DMS53 treated with DMSO at 0.1 percent for 48 hours (cell line): ENCODE data around the gene MAN2B2.
A peak's percentile ranks its signal among the peaks of the same experiment; 100 is the strongest.
"Not testable (repeated sequence)": the region's sequence is repeated elsewhere in the genome, so short reads cannot be mapped to it uniquely, and the experiment has no call there.

Source experiments
- DNase-seq: peaks from one replicate; lab custom pipeline; 2025; ENCODE audit not compliant: unreplicated experiment; lab: John Stamatoyannopoulos, UW

MAN2B2 gene

DNA sequence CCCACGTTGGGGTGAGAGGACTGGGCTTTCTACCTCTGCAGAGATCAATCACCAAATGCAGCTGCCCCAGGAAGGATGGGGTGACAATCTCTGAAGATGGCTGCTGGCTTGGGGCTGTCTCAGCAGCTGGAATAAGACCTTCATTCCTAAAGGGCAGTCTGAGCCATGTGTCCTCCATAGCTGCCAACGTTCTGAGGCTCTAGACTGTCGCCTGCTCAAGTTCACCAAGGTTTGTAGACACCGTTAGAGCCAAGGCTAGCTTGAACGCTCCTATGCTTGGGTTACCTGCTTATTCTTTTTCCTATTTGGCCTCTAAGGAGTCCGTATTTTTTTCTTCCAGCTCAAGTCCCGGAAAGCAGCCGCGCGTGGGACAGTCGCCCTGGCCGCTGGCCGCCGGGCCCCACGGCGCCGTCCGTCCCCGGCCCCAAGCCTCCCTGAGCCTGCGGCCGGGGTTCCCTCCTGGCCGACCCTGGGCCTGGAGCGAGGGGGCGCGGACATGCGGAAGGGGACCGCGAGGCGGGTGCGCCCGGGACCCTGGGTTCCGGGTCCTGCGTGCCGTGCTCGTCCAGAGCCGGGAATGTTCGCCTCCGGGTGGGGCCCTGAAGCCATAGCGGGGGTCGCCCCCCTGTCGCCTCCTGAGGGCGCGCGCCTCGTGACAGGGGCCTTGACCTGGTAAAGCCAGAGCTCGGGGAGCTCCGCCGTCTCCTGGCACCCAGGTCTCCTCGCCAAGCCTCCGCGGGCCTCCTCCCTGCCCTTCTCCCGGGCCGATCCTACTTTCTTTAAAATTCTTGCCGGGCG lies 88.8 kb downstream of the MAN2B2 start:
- peak; percentile 29 for DNase-seq

DNA sequence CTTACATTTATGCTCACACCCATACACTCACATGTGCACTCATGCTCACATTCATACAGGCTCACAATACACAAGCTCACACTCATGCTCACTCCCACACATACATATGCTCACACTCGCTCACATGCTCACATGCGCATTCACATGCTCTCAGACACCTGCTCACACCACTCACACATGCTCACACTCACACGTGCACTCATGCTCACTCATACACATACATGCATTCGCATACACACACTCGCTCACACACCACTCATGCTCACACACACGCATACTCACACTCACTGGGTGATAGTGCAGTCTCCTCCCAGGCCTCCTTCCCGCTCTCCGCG lies 90.3 kb downstream of the MAN2B2 start:
- DNase-seq: no peak

GRCh38 chr4:6668391-6668790 lies 93.4 kb downstream of the MAN2B2 start:
- DNase-seq: peak; percentile 55

DNA sequence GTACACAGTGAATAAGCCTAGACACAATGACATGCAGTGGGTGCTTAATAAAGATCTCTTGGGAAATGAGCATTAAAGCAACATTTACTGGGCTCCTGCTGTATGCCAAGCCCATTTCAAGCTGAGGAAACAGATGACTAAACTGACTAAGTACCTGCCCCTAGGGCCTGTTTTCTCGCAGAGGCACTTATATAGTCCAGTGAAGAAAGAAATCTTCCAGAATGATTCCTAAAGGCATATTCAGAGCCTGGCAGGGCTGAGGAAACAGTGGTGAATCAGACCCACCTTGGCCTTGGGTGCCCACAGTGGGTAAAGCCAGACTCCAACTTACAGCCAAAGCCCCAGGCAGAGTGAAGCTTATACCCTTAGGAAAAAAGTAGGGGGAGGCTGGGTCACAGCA lies 96.7 kb downstream of the MAN2B2 start:
- no peak for DNase-seq

- DNase-seq: no peak
These were observed 97.1 kb downstream of the MAN2B2 start for GRCh38 chr4:6672131-6672530.

DNA sequence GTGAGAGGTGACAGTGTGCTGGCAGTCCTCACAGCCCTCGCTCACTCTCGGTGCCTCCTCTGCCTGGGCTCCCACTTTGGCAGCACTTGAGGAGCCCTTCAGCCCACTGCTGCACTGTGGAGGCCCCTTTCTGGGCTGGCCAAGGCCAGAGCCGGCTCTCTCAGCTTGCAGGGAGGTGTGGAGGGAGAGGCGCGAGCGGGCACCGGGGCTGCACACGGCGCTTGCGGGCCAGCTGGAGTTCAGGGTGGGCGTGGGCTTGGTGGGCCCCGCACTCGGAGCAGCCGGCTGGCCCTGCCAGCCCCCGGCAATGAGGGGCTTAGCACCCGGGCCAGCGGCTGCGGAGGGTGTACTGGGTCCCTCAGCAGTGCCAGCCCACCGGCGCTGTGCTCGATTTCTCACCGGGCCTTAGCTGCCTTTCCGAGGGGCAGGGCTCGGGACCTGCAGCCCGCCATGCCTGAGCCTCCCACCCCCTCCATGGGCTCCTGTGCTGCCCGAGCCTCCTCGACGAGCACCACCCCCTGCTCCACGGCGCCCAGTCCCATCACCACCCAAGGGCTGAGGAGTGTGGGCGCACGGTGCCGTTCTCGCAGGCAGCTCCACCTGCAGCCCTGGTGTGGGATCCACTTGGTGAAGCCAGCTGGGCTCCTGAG lies 97.7 kb downstream of the MAN2B2 start:
- not testable (repeated sequence) for DNase-seq
